M059J (cell line): ENCODE measurements around the gene ANP32A. TPM values are rescaled to one million over a fixed set of nuclear protein-coding genes. Genes with fewer than 3 reads are reported as not detected.

Experiments used
- DNase-seq: peaks from one replicate; pipeline ENCODE4 v3.0.0-alpha.2; 2012; ENCODE audit warnings: low read depth
- total RNA-seq: library from RNA; depleted of rRNA; stranded (reverse); fragments of >200 nt; shearing (Covaris generic); gene quantifications from 2 replicates; pipeline ENCODE4 v1.2.3, GENCODE V29; 2014

Gene ANP32A
- total RNA-seq, 1 experiment from 2014 or later, result 114 TPM

DNA sequence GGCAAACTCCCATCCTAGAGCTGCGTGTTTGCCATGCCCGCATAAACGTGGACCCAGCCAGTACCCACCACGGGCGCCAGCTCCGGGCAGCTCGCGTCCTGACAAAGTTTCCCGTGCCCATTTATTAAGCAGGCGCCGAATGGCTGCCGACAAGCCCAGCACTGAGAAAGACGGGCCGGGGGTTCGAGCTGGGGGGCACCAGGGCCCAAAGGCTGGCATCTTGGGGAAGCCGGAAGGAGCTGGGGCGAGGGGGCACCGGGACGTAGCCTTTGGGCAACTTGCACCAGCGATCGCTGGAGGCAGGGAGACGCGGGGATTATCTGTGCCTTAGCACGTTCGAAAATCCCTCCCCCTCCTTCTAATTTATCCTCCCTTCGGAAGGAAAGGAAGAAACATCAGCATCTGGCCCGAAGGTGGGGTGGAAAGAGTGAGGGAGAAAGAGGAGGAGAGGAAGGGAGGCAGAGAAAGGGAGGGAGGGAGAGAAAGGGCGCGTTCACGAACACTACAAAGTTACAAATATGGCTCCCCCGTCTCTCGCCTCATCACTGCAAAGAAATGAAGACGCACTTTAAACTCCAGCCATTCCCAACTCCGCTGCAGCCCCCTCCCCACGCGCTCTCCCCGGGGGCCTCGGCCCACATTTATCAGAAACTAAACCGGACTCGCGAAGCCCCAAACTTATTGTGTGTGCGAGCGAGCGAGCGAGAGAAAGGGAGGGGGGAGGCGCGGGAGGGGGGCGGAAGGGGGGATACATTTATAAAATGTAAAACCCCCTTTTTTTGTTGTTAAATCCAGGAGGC is 1.0 kb downstream of the ANP32A start:
- peak; percentile 73 for DNase-seq

DNA sequence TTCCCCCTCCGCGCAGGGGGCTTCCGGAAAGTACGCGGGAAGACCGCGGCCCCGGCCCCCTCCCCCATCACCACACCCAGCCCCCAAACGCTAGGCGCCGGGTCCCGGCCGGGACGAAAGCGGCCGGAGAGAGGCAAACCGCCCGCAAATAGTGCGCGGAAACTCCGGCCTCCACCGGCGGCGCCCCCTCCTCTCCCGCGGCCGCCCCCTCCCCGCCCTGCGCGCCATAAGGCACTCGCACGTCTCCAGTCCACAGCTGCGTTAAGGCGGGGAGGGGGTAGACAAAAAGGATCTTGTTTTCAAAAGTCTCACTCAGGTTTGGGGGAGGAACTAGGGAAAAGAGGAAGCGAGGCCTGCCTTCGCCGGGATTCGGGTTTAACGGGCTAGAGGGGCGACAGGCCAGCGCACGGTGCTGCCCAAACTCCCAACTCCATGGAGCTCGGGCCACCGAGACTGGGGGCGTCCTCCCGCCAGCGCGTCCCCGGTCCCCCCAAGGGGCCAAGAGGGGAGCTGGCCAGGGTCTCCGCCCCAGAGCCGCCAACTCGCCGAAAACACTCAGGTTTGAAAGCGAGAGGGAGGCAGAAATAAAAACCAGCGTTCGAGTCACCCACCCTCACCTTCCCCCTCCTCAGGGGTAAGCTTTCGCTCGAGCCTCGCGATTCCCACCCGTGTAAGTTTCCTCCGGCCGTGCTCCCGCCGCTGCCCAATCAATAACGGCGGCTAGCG is 1.8 kb downstream of the ANP32A start:
- peak; percentile 60 for DNase-seq

DNA sequence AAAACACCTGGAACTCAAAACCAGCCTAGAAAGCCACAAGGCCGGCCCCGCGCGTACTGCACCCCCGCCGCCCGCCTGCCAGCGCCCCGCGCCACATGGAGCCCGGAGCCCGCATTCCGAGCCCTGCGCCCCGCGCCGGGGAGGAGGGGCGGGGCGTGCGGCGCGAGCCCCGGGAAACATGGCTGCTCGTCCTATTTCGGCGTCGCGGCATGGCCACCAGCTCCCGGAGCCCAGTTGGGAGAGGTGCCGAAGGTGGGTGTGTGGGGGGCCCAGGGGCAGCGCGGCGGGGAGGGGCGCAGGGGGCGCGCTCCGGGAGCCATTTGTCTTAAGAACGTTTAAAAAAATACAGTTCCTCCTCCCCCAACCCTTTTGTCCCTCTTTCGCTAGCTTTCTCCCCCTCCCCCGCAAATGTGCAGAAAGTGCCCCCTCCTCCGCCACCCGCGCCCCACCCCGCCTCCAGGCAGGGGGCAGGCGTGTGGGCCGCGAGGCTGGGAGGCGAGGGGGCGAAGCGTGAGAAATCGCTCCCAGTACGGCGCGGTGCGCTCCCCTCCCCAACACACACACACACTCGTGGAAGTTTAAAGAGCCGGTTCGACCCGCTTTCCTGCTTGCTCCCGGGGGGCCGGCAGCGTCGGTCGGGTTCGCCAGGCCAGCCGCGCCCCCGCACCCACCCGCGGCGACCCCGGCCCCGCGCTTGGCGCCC is 2.5 kb downstream of the ANP32A start:
- peak; percentile 77 for DNase-seq

DNA sequence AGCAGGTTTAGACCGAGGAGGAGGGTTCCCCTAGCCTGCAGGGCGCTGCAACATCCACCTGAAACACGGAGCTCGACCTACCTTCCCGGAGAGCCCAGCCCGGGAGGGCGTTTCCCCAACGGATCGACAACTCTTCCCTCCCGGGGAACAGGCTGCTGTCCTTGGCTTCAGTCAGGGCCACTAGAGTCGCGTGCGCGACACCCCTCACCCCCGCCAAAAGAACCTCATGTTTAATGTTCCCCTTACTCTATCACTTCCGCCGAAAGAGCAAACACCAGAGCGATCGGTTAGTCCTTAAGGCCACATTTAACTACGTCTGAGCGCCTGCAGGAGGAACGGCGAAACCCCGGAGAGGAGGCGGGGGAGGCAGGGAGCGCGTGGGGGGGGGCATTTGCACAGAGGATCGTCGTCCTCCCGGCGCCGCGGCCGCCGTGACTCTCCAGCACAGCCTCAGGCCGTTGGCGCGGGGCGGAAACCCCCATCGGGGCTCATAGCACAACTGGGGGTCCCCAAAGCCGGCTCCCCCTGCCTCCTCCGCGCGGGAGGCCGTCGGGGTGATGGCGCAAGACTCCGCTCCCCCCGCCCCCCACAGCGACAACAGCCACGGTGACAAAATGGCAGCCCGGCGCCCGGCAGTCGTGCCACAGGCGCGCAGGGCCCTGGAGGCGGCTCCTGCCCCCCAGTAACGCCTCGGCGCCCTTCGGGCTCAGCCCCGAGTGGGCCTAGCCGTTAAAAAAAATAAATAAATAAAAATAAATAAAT is 3.2 kb downstream of the ANP32A start:
- DNase-seq, result peak; percentile 65

DNA sequence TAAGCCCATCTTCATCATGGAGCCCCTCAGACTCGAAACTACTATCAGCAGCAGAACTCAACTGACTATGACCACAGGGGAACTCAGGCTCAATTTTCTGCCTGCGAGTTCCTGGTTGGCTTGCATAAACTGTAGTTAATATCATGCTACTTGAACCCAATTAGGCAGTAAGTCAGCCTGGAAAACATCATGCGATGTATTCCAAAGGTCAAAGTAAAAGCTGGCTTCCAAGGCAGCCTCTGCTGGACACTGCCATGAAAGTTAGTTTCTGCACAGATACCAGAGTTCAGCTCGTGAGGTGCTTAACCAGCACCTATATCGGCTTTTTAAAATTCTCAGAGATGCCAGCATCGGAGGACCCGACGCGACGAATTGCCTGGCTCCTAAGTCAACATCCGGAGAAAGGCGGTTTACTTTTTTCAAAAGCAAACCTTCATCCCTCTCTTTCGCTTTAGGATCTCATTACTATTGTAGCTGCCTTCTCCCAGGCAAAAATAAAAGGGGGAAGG is 3.8 kb downstream of the ANP32A start:
- DNase-seq, result peak; percentile 7

DNA sequence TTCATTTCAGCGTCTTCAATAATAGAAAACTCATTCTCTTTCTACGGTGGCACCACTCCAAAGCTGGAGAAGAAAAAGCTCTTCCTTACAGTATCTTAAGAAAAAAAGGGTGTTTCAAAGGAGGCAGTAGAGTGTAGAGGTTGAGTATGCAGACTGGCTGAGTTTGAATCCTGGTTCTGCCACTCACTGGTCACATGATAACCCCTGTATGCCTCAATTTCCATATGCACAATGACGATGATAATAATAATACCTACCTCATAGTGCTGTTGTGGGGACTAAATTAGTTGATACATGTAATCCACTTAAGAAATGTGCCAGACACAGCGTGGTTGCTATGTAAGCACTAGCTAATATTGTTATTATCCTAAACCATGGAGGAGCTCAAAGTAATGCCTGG is 4.5 kb downstream of the ANP32A start:
- no peak for DNase-seq

DNA sequence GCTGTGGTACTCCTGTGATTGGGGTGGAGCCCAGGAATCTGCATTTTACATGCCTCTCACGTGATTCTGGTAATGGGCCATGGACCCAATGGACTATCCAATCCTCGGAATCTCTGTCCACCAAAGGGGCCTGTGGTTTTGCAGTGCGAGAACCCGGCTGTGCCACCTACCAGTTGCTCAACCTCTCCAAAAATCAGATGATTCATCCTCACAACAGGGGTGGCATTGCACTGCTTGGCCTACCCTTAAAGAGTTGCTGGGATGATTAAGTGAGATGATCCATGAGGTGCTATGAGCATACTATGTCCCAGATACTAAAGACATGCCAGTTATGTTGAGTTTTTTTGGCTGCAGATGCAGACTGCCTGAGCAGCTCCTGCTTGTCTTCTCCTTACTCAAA is 5.1 kb downstream of the ANP32A start:
- peak; percentile 44 for DNase-seq

DNA sequence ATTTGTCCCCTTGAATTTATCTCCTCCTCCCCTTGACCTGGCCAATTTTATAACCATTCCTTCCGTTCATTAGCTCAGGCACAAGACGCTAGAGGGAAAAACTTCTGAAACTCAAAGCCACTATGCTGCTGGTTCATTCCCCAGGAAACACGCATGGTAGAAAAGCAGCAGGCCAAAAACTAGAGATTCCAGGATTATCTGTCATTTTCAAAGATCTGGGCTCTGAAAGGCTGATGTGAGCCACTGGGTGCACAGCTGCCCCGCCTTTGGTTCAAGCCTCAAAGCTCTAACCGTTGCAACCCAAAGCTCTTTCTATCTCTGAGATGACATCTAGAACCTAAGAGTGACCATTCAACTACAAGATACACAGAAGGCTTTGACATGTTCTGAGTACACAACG is 6.1 kb downstream of the ANP32A start:
- DNase-seq, result no peak

DNA sequence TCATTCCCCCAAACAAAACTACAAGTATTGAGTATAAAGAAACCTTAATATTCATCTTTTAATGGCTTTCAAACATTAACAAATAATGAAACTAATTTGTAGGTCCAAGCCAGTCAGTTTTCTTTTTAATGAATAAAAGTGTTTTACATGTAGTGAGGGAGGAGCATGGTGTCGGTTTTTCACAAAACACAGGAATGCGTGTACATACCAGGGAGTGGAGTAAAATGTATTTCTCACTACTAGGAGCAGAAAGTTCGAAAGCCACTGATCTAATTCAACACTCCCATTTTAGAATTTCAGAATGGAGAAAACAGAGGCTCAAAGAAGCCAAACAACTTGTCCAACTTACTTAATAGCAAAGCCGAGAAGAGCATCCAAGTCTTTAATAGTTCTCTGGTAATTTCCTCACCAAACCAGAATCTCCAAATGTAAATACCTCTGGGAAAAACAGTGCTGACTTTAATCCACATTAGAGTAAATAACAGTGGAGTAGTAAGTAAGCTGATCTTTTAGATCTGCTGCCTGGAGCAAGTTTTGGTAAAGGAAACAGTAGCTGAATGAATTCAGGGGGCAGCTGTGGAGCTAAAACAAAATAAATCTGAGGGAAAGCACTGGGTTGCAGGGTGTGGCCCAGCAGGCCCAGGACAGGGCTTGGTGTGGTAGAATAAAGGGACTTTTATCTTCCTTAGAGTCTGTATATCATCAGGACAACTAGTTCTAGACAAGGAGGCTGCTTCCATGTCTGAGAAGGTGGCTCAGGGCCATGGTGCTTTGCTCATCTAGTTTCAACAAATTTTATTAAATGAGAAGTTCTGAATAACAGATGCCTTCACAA is 7.9 kb downstream of the ANP32A start:
- no peak for DNase-seq

DNA sequence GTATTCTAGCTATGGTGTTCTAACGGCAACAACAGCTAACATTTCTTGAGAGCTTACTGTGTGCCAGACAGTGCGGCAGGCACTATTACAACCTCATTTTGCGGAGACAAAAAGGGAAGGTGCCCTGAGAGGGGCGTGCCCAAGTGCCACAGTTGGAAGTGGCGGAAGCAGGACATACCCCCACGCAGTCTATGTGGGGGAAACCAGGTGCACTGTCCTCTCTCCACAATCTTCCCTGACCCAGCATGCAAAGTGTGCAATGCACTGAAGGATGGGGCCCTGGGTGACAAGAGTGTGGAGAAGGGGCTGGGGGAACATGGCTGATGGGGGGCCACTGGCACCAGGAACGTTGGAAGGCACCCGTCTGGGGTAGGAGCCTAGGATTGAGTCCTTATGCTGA is 8.6 kb downstream of the ANP32A start:
- DNase-seq, result no peak

DNA sequence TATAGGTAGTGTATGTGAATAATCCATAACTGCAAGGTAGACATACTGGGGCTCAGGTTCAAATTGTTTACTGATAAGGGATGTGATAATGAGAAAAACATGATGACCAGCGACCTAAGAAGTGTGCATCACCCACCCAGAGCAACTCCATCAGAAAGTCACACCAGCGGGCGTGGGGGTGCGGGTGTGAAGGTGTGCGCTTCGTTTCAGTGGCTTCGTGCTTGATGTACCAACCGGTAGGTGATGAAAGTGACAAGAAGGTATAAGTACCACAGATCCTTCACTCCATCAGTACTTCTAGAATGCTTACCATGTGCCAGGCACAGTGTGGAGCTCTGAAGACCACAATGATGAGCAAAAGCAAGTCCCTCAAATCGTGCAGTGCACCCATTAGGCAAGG is 11.2 kb downstream of the ANP32A start:
- no peak for DNase-seq

DNA sequence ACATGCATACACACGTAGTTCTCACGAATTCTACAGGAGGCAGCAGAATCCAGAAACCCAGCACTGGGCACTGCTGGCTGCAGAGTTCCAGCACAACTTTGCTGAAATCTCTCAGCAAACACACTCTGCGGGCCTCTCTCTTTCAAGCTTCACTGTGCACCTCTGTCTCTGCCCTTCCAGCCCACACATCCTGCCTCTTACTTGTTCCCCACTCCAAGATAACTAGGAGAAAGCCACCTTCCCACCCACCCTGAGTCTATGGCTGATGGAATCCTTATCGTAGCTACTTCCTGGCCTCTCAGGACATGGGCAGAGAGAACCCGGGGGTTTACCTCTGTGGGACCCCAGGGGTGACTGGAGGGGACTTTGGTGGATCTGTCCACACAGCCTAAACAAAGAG is 11.9 kb downstream of the ANP32A start:
- no peak for DNase-seq

DNA sequence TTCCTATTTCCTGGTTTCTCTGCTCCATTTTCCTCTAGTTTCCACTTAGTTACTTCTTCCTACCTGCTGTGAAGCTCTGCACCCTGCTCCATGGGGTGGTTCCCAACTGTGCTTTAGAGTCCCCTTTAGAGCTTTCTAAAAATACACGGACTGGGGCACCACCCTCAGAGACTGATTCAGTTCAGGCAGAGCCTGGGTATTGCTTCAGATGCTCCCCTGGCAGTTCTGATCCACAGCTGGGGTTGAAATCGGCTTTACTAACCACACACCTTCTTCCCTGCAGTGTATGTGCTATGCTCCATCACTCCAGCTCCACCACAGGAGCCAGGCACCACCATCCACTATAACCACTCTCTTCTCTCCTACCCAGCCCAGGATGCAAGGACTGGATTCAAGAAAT is 12.6 kb downstream of the ANP32A start:
- no peak for DNase-seq

DNA sequence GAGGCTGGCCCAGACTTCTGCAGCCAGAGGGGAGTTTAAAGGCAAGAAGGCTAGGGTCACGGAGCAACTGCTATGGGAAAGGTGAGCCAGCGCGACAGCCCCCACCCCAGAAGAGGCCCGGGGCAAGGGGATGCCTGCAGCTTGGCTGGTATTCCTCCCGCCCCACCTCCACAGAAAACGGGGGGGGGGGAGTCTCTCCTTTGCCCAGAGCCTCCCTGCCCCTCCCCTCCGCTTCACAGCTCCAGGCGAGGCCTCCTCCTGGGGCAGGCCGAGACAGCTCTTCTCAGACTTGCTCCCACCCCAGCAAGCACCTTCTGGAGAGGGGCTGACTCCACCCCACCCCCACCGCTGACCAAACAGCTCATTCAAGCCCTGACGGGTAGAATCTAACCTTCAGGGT is 13.4 kb downstream of the ANP32A start:
- no peak for DNase-seq

DNA sequence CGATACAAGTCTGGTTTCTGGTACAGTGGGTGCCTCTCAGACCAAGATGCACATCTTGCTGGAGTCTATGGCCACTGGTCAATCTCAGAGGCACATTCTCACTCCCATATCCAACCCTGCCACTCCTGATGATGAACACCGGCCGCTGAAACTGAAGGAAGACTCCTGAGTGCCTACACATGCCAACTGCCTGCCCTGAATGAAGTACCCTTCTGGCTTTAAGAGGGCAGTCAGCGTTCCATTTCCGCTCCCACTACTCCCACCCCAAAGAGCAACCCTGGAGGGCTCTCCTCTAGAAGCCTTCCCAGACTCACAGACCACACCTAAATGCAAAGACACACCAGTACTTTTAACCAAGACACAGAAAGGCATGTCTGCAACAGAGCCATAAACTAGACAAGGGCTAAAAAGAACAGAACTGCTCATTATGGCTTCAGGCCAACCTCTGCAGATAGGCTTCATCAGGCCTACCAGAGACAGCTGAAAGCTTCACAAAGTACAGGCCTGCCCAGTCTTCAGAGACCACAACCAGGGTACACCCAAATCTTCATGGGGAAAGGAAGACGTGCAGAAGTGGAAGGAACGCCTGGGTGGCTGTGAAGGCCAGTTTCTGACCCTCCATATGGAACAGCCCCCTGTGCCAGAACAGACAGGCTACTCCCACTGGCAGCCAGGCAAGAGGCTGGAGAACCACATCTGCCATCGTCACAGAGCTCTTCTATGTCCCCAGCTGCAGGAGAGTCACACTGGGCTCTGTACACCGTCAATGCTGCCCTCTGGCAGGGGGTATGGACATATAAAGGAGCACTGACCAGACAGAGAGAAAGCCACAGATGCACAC is 14.3 kb downstream of the ANP32A start:
- DNase-seq, result no peak

DNA sequence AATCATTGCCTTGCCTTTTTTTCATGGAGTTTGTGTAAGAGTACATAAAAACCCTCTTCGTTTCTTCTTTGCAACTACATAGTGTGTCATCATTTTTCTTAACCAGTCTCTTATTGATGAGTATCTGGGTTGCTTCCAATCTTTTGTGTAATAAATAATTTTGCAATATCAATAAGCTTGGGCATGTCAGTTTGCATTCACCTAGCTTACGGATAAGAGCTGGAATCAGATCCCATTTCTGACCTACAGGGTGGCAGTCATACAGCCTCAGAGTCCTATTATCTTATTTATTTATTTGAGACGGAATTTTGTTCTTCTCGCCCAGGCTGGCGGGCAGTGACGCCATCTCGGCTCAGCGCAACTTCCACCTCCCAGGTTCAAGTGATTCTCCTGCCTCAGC is 18.3 kb downstream of the ANP32A start:
- no peak for DNase-seq

DNA sequence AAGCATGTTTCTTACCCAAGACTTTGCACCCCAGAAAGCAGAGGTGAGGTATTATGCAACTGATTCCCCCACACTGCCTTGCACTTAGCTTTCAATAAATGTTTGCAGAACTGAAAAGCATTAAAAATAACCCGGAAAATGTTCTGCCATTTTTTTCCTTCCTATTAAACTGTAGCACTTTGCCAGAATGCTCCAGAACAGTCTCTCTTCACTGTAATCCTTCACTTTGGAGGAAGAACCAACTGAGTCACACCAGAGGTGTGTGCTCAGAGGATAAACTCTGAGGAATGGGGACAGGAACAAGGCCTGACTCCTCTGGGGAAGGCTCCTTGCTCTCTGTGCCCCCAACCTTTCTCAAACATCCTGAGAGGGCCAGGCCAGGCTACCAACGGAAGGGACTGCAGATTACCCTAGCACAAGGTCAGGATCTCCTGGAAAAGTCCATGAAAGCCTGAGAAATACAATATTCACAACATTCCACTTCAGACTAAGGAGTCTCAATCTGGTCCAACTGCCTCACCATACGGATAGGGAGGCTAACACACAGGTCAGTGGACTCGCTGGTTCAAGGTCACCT is 19.0 kb downstream of the ANP32A start:
- no peak for DNase-seq

DNA sequence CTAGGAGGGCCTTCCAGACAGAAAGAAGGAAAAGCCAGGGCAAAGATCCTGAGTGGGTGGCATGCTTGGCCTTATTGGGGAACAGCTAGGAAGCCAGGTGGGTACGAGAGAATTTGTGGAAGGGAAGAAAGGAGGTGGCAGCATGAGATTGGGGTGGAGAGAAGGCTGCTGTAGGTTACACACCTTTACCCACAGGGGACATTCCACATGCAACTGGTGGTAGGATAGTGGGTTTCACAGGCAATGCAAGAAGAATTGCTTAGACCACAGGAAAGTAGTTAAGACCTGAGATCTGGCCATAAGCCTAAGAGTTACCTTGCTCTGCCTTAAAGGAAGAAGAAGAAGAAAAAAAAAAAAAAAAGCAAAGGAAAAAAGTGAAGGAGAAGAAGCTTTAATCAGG is 19.8 kb downstream of the ANP32A start:
- DNase-seq, result no peak

DNA sequence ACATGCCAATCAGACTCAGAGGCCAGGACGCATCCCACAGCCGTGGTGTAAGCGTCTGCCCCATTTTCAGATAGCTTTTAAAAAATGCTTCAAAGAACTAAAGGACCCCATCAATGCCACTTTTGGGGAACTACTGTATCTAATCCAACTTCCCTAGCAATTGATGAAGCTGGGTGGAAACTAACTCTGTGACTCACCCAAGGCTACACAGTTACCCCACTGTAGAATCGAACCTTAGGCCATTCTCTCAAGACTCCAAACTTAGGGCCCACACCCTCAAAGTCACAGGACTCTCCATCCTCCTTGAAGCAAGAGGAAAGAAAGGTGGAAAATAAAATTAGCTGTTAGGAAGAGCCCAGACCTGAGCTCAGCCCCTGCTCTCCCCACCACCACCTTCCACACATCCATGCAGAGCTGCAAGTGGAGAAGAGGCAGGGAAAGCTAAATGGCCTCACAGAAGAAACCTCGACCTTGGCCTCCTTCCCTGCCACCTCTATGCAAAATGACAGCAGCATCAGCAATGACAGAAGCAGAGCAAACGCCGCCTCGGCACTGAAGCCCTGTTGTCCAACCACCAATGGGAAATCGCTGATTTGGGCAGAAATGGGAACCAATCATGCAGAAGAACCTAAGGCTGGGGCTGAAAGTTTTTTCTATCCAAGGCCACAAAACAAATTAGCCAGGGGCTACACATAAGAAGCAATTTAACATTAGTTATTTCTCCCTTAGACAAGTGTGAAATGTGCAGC is 22.2 kb downstream of the ANP32A start:
- DNase-seq, result no peak
